NCI-H1417 (cell line): Measurements from ENCODE around the gene ZHX3.

Source experiments
- DNase-seq, 3 experiments: peaks; one replicate each; lab custom pipeline; 2025; lab: John Stamatoyannopoulos, UW

The ZHX3 gene

GRCh38 chr20:41172296-41173140 lies 145.0 kb downstream of the ZHX3 start:
- no peak for DNase-seq

DNA sequence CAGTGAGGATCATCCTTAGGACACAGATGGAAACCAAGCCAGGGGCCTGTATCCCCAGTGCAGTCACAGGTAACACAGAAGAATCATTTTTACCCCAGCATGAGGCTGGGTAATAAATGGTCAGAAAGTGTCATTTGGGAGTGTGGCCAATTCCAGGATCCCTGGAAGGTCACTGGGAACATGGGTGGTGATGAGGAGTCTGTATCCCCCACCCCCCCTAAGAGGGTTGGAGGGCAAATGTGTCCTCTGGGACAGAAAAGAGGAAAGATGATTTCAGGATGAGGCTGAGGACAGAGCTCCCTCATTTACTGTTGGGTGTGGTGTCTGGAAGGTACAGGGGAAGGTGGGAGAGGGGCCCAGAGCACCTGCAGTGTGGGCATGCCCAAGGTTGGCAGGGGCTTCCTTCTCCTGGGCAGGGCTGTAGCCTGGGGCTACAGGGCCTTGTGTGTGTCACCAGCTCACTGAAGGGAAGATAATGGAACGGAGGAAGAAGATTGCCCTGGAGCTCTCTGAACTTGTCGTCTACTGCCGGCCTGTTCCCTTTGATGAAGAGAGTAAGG lies 145.7 kb downstream of the ZHX3 start:
- no peak for DNase-seq

- no peak for DNase-seq
Measured at GRCh38 chr20:41170386-41171105, 147.0 kb downstream of the ZHX3 start.

- no peak for DNase-seq
Measured at GRCh38 chr20:41169791-41170351, 147.7 kb downstream of the ZHX3 start.

- DNase-seq: no peak
Measured at GRCh38 chr20:41169162-41169690, 148.3 kb downstream of the ZHX3 start.

DNA sequence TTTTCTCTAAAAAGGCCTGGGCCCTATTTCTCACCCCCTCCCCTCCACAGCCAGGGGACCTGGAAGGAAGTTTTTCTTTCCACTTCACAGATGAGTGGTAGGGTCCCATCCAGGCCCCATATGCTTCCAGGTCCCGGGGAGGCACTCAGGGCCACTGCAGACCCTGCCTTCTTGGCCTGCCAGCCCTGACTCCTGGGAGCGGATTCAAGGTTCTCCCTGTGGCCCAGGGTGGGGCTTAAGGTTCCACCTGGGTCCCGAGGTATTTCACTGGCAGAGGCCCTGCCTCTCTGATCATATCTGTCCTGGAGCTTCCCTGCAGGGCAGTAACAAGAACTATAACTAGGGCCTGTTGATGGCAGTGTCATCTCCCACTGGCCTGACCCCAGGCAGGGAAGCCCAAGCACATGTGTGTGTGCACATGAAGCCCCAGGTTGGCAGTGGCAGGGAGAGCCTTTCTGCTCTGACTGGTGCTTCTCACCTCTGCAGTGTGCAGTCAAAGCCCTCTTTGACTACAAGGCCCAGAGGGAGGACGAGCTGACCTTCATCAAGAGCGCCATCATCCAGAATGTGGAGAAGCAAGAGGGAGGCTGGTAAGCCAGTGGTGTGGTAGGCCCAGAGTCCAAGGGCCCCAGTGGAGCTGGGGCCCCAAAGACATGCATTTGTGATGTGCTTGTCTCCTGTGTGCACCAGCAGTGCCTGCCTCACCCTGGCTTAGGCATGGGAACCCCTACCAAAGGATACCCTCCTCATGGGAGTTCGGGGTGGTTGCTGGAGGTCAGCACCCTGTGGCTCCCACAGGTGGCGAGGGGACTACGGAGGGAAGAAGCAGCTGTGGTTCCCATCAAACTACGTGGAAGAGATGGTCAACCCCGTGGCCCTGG lies 149.0 kb downstream of the ZHX3 start:
- no peak for DNase-seq

DNA sequence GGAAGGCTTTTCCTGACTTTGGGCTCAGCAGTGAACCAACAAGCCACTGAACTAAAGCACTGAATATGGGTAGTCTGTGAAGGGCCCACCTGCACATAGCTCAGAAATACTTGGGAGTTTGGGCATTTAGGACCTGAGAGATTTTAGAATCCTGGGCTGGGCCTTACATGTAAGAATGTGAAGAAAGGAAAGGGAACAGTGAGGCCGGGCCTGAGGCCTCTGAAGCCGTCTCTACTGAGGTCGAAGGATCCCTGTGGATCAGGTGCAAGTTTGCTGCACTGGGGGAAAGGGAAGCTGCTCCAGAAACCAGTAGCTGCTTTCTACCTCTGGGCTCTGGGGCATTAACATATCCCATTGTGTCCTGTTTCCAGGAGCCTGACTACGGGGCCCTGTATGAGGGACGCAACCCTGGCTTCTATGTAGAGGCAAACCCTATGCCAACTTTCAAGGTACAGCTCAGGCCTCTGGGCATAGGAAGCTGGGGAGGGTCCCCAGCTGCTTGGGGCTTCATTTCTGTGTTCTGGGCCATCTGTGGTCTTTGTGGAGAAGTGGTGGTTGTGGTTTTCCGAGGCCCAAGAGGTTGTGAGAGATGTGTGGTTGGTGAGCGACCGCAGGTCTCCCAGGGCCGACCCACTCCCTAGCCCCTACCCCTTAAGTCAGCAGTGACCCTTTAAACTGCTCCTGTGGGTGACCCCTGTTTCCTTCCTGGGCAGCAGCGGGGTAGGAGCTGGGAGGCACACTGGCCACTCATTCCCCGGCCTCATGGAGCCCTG lies 149.9 kb downstream of the ZHX3 start:
- DNase-seq: no peak

- DNase-seq: no peak
Measured at GRCh38 chr20:41167118-41167470, 150.4 kb downstream of the ZHX3 start.

- no peak for DNase-seq
Measured at GRCh38 chr20:41166201-41167117, 151.1 kb downstream of the ZHX3 start.

- no peak for DNase-seq
Measured at GRCh38 chr20:41165001-41165882, 152.3 kb downstream of the ZHX3 start.

DNA sequence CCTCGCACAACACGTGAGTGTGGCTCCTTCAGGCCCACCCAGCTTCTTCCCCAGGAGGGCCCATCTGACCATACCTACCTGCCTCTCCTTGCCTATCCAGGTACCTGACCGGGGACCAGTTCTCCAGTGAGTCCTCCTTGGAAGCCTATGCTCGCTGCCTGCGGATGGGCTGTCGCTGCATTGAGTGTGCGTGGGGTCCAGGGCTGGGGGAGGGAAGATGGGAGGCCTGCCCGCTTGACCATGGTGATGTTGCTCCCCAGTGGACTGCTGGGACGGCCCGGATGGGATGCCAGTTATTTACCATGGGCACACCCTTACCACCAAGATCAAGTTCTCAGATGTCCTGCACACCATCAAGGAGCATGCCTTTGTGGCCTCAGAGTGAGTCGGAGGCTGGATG lies 153.7 kb downstream of the ZHX3 start:
- DNase-seq: no peak

- no peak for DNase-seq
Measured at GRCh38 chr20:41162396-41162795, 155.1 kb downstream of the ZHX3 start.

GRCh38 chr20:41161886-41162285 lies 155.6 kb downstream of the ZHX3 start:
- DNase-seq: no peak

DNA sequence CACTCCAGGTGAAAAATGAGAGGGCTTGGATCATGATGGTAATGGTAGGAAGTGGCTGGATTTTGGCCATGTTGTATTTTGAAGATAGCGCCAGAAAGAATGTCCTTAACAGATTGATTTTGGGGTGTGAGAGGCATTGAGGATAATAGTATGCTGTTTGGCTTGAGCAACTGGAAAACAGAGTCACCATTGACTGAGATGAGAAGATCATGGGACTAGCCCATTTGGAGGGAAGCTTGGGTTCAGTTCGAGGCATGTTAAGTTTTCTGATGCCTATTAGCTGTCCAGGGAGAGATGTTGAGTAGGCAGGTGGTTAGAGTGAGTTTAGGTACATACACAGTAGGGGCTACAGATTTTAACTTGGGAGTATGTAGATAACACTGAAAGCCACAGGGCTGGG lies 156.8 kb downstream of the ZHX3 start:
- DNase-seq: no peak

DNA sequence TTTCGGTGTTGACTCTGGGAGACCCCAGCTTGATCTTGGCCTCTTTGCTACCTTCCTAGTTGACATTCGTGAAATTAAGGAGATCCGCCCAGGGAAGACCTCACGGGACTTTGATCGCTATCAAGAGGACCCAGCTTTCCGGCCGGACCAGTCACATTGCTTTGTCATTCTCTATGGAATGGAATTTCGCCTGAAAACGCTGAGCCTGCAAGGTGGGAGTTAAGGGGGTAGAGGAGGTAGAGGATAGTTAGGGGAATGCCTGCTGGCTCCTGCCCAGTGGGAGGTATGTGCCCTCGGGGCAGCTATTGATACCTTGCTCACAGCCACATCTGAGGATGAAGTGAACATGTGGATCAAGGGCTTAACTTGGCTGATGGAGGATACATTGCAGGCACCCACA lies 158.0 kb downstream of the ZHX3 start:
- DNase-seq: no peak

- DNase-seq: no peak
Measured at GRCh38 chr20:41158082-41158625, 159.4 kb downstream of the ZHX3 start.

DNA sequence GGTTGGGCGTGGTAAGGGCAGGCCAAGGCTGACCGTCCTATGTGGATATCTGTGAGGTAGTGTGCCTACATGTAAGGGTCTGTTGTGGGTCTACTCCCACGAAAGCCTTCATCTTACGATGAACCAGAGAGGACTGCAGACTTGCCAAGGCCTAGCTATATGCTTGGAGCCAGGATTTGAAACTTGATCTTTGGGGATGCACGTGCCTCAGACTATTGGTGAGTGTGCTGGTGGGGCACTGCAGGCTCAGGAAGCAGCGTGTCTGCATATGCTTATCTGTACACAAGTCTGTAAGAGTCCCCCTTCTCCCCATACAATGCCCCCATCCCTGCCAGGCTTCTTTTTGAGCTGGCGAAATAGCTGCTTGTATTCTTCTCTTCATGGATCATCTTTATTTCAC lies 162.3 kb downstream of the ZHX3 start:
- DNase-seq: no peak

DNA sequence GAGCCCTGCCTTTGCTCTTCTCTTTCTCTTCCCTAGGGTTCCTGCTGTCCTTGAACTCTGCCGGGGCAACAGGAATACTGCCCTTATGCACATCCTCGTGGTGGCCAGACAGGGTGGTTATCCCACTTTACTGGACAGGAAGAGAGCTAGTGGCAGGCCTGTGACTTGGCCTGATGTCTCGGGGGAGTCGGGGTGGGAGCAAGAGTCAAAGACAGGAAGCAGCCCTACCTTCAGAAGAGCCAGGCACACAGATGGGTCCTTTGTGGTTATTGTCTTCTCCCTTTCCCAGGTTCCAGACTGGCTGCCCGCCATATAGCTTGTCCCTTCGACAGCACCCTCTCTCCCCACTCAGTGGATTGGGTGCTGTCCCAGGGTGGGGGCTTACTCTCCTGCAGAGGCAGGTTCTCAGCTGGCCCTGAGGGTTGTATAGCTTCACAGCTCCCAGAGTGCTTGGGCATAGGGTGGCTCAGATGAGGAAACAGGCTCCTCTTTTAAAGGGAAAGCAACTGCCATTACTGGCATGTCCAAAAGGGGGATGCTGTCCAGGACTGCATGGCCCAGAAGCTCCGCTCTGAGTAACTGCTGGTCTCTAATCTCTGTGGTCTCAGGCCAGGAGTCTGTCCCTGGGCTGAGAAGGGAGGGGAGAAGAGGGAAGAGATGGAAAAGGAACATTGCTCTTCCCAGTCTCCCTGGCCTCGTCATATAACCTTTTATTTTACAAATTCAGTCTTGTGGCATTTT lies 162.9 kb downstream of the ZHX3 start:
- no peak for DNase-seq
